Epithelial cell of esophagus (primary cell): ENCODE measurements around the gene ANKRD6.

ENCODE experiments used
- DNase-seq: peaks from one replicate; pipeline ENCODE4 v3.0.0; 2010; ENCODE audit warnings: low read depth
- H3K4me3 ChIP-seq: 2 replicates; pipeline ENCODE4 v1.5.1; 2011; ENCODE audit warnings: mild to moderate bottlenecking, low read length, control low read depth
- CTCF ChIP-seq: IDR thresholded peaks from 2 replicates; pipeline ENCODE4 v1.5.1; 2011; ENCODE audit warnings: low read depth, mild to moderate bottlenecking, low read length, control low read depth, inconsistent platforms; ENCODE audit not compliant: insufficient read depth; ENCODE audit errors: missing control alignments

ANKRD6 gene

GRCh38 chr6:89553431-89553830, 120.5 kb downstream of the ANKRD6 start:
- DNase-seq = no peak
- TF ChIP-seq CTCF = no peak
- no peak overlapping the region for H3K4me3 ChIP-seq

- no peak for TF ChIP-seq CTCF
- no peak overlapping the region for H3K4me3 ChIP-seq
- no peak for DNase-seq
Measured at GRCh38 chr6:89554106-89554505, 121.2 kb downstream of the ANKRD6 start.

DNA sequence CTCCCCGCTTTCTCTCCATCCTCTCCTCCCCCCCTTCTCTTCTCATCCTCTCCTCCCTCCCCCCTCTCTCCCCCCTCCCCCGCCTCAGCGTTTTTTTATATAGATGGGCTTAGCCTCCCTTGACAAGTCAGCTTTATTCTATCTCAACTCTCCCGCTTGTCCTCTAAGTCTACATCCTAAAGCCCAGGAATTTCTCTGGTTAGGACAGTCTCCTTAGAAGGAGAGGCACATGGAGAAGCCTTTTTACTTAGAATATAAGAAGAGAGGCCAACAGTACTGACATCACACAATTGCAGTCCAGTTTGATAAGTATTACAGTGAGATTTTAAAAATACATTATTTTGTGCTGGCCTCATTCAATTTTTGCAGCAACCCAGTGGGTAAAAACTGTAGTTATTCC, 122.1 kb downstream of the ANKRD6 start:
- TF ChIP-seq CTCF = no peak
- no peak for DNase-seq
- no peak overlapping the region for H3K4me3 ChIP-seq

- no peak for DNase-seq
- H3K4me3 ChIP-seq = no peak overlapping the region
- TF ChIP-seq CTCF = no peak
Measured at GRCh38 chr6:89555806-89556205, 122.9 kb downstream of the ANKRD6 start.

GRCh38 chr6:89559487-89559886, 126.5 kb downstream of the ANKRD6 start:
- no peak overlapping the region for H3K4me3 ChIP-seq
- no peak for TF ChIP-seq CTCF
- DNase-seq = no peak

GRCh38 chr6:89562093-89562973, 129.4 kb downstream of the ANKRD6 start:
- DNase-seq = no peak
- no peak for TF ChIP-seq CTCF
- H3K4me3 ChIP-seq = no peak overlapping the region

- no peak for DNase-seq
- H3K4me3 ChIP-seq = no peak overlapping the region
- no peak for TF ChIP-seq CTCF
Measured at GRCh38 chr6:89563866-89564265, 130.9 kb downstream of the ANKRD6 start.
